HS-5 (cell line): ENCODE results near the gene OTOGL.
A peak's percentile ranks its signal among the peaks of the same experiment; 100 is the strongest.

Source experiments
- DNase-seq: peaks from one replicate; pipeline ENCODE4 v3.0.0-alpha.2; 2012; ENCODE audit warnings: low read depth

OTOGL gene

GRCh38 chr12:80377140-80377794, 277.9 kb downstream of the OTOGL start:
- DNase-seq: no peak

GRCh38 chr12:80381121-80381520, 281.8 kb downstream of the OTOGL start:
- no peak for DNase-seq

GRCh38 chr12:80382254-80382653, 282.9 kb downstream of the OTOGL start:
- no peak for DNase-seq

- no peak for DNase-seq
Measured at GRCh38 chr12:80400571-80400991, 301.2 kb downstream of the OTOGL start.

DNA sequence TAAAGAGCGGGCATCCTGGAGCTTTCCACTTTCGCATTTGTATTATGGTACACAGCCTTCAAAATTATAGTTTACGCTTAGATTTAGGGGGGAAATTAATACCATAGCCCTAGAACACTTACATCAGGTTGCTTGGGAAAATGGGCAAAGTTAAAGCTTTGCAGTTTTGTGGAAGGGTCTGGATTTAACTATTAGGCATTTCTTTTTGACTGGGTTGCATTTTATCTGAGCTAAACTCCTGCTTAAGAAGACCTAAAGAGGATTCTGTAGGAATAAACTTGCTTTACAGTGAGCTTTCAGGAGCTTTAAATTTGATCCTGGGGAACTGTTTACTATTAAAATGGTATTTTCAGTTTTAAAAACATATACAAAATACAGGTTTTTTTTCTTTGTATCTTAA, 301.9 kb downstream of the OTOGL start:
- no peak for DNase-seq

- no peak for DNase-seq
Measured at GRCh38 chr12:80404629-80405028, 305.3 kb downstream of the OTOGL start.

- no peak for DNase-seq
Measured at GRCh38 chr12:80406253-80406652, 306.9 kb downstream of the OTOGL start.

GRCh38 chr12:80411787-80412186, 312.4 kb downstream of the OTOGL start:
- DNase-seq: no peak

GRCh38 chr12:80412343-80412953, 313.1 kb downstream of the OTOGL start:
- peak; percentile 38 for DNase-seq

- no peak for DNase-seq
Measured at GRCh38 chr12:80413462-80413861, 314.1 kb downstream of the OTOGL start.

DNA sequence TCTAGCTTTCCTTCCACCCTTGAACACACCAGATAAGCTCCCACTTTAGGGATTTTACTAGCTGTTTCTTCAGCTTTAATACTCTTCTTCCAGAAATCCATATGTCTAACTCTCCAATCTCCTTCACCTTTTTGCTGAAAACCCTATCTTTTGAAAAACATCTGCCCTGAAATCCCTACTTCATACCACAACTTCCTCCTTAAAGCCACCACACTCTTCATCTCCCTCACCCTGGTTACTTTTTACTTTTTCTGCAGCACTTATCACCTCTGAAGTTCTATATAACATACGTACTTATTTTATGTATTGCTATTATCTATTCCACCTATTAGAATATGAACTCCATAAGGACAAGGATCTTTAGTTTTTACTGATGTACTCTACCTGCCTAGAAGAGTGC, 316.1 kb downstream of the OTOGL start:
- DNase-seq: no peak

- no peak for DNase-seq
Measured at GRCh38 chr12:80419644-80420043, 320.3 kb downstream of the OTOGL start.

- no peak for DNase-seq
Measured at GRCh38 chr12:80420075-80420474, 320.7 kb downstream of the OTOGL start.

GRCh38 chr12:80422550-80422949, 323.2 kb downstream of the OTOGL start:
- no peak for DNase-seq
